CD4-positive, alpha-beta memory T cell (primary cell): Measurements from ENCODE around the gene ADAMTS15. TPM values are rescaled to one million over a fixed set of nuclear protein-coding genes. Genes with fewer than 3 reads are reported as not detected.

Experiments
- CTCF ChIA-PET: fragments of 350-600 bp; sonication (Branson Sonifier 250); formaldehyde crosslinking; loops from one replicate; lab custom pipeline; 2021; ENCODE audit warnings: inconsistent platforms; ENCODE audit not compliant: partially characterized antibody; lab: Charles Lee
- POLR2A ChIA-PET: fragments of 350-600 bp; sonication (Branson Sonifier 250); formaldehyde crosslinking; loops from one replicate; lab custom pipeline; 2021; ENCODE audit not compliant: partially characterized antibody; lab: Charles Lee
- DNase-seq, 5 donors: peaks; one replicate each; pipeline versions ENCODE4 v3.0.0 to v3.0.0-alpha.2; 2020 to 2022; ENCODE audit warnings: mixed read lengths in 1 of 5
- H3K27ac ChIP-seq: one replicate; pipeline ENCODE4 v1.7.0; 2013; ENCODE audit warnings: low read depth, low read length
- H3K27me3 ChIP-seq: 2 replicates; pipeline ENCODE4 v1.7.0; 2013; ENCODE audit warnings: mild to moderate bottlenecking, low read length, moderate library complexity; ENCODE audit not compliant: insufficient read depth
- H3K36me3 ChIP-seq: 2 replicates; pipeline ENCODE4 v1.7.0; 2013; ENCODE audit warnings: mild to moderate bottlenecking, low read length, moderate library complexity; ENCODE audit not compliant: insufficient read depth
- H3K4me1 ChIP-seq: 2 replicates; pipeline ENCODE4 v1.7.0; 2013; ENCODE audit warnings: mild to moderate bottlenecking, low read length, moderate library complexity; ENCODE audit not compliant: insufficient read depth
- H3K4me3 ChIP-seq, 2 donors: one replicate each; pipeline ENCODE4 v1.7.0; 2013; ENCODE audit warnings: low read length in 2 of 2, mild to moderate bottlenecking in 1 of 2
- H3K9me3 ChIP-seq, 2 donors: one replicate each; pipeline ENCODE4 v1.7.0; 2013; ENCODE audit warnings: low read length in 2 of 2, control low read depth in 1 of 2; ENCODE audit not compliant: control insufficient read depth in 1 of 2
- H3K27ac Mint-ChIP-seq, 7 donors: one replicate each; pipeline ENCODE4 v1.8.0; 2020 to 2021; ENCODE audit warnings: mixed read lengths in 7 of 7, mild to moderate bottlenecking in 6 of 7, inconsistent platforms in 3 of 7, moderate library complexity in 3 of 7
- H3K27me3 Mint-ChIP-seq, 2 donors: one replicate each; pipeline ENCODE4 v1.8.0; 2020 to 2021; ENCODE audit warnings: mixed read lengths in 2 of 2
- H3K36me3 Mint-ChIP-seq, 2 donors: one replicate each; pipeline ENCODE4 v1.8.0; 2020 to 2021; ENCODE audit warnings: mixed read lengths in 2 of 2, inconsistent platforms in 1 of 2, mild to moderate bottlenecking in 1 of 2
- H3K4me1 Mint-ChIP-seq, 4 donors: one replicate each; pipeline ENCODE4 v1.8.0; 2020 to 2021; ENCODE audit warnings: mixed read lengths in 4 of 4, mild to moderate bottlenecking in 1 of 4
- H3K4me3 Mint-ChIP-seq, 8 donors: one replicate each; pipeline ENCODE4 v1.8.0; 2020 to 2021; ENCODE audit warnings: mixed read lengths in 8 of 8, mild to moderate bottlenecking in 7 of 8, moderate library complexity in 6 of 8, inconsistent platforms in 3 of 8
- H3K9me3 Mint-ChIP-seq, 8 donors: one replicate each; pipeline ENCODE4 v1.8.0; 2020 to 2021; ENCODE audit warnings: mixed read lengths in 8 of 8, mild to moderate bottlenecking in 5 of 8, inconsistent platforms in 3 of 8, moderate library complexity in 1 of 8
- intact Hi-C: fragments of 100-400 bp; cut with micrococcal nuclease; formaldehyde crosslinking; loops from one replicate; pipeline ENCODE4 v1.15.1; 2023
- polyA plus RNA-seq, 2 donors: library from polyadenylated mRNA; unstranded; fragments of 300-500 nt; fragmentation: Illumina TruSeq; gene quantifications; one replicate each; pipeline ENCODE4 v1.2.3, GENCODE V29; 2021
- total RNA-seq, 2 experiments: library from RNA; stranded (reverse); gene quantifications; one replicate each; pipeline ENCODE4 v1.2.3, GENCODE V29; 2021

ADAMTS15 gene
- total and polyA plus RNA-seq, 4 experiments from 2014 or later, result not detected

- Histone ChIP-seq H3K36me3 (no peaks in the 10 kb centered on the region), H3K4me3 (no peak overlapping the region), H3K9me3 (no peaks in the 10 kb centered on the region), H3K4me1 (no peaks in the 10 kb centered on the region), H3K27me3 (peaks cover 17% of the 10 kb centered on the region), H3K27ac (no peak overlapping the region)
- Mint-ChIP-seq H3K4me3 (no peak overlapping the region), H3K9me3 (no peaks in the 10 kb centered on the region), H3K4me1 (peaks cover 2 to 17% (median 7%) of the 10 kb centered on the region in 4 donors), H3K36me3 (no peaks in the 10 kb centered on the region), H3K27ac (no peak overlapping the region), H3K27me3 (peaks cover 34 to 56% of the 10 kb centered on the region in 2 donors)
- intact Hi-C loops, result no loop called here
- DNase-seq, result no peak
- ChIA-PET POLR2A (no interaction called here), CTCF (interaction anchor here (1.1 to 2.2 kb wide), 3 partner anchors 212 to 437 kb away, joined by 3 to 6 read pairs (median 6); no protein-coding TSS in a partner anchor)
These were observed 23.3 kb upstream of the ADAMTS15 start for GRCh38 chr11:130425156-130425555.

DNA sequence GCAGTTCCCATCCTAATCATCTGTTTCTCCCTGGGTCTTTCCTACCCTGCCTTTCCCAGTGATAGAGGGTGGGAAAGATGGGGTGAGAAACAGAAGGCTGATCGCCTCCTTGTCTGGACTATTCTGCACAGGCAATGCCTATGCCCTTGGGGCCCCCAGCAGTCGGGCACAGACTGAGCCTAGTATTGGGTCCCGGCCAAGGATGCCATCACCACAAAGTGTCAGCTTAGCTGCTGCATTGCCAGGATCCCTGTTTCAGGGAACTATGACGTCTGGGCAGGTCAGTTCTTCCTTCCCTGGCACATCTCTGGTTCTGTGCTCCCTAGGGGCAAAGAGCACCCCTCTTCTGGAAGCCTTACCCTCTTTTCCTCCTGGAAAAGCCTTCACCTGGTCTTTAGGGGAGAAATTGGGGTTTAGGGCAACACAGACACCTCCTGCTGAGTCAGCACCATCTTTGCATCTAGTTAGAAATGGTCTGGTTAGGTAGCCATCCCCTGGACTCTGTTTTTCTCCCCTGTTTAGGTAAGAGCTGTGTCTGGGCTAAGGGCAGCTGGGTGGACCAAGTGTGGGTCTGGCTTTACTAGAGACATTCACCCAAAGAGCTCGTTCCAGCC lies 22.1 kb upstream of the ADAMTS15 start:
- Histone ChIP-seq H3K4me1 (no peaks in the 10 kb centered on the region), H3K27ac (no peak overlapping the region), H3K36me3 (no peaks in the 10 kb centered on the region), H3K9me3 (no peaks in the 10 kb centered on the region), H3K27me3 (peaks cover 18% of the 10 kb centered on the region), H3K4me3 (no peak overlapping the region)
- intact Hi-C loops, result no loop called here
- peaks cover 2 to 17% (median 7%) of the 10 kb centered on the region in 4 donors for H3K4me1 Mint-ChIP-seq
- H3K4me3 Mint-ChIP-seq, result peak overlapping the region in 2 of 8 donors; percentile 6 to 31
- H3K27ac Mint-ChIP-seq, result no peak overlapping the region
- ChIA-PET CTCF (interaction anchor here (1.0 kb wide), 1 partner anchor 436 kb away, joined by 3 read pairs; no protein-coding TSS in a partner anchor), POLR2A (no interaction called here)
- no peaks in the 10 kb centered on the region for H3K9me3 Mint-ChIP-seq
- peaks cover 37 to 53% of the 10 kb centered on the region in 2 donors for H3K27me3 Mint-ChIP-seq
- DNase-seq, result no peak
- H3K36me3 Mint-ChIP-seq, result no peaks in the 10 kb centered on the region

DNA sequence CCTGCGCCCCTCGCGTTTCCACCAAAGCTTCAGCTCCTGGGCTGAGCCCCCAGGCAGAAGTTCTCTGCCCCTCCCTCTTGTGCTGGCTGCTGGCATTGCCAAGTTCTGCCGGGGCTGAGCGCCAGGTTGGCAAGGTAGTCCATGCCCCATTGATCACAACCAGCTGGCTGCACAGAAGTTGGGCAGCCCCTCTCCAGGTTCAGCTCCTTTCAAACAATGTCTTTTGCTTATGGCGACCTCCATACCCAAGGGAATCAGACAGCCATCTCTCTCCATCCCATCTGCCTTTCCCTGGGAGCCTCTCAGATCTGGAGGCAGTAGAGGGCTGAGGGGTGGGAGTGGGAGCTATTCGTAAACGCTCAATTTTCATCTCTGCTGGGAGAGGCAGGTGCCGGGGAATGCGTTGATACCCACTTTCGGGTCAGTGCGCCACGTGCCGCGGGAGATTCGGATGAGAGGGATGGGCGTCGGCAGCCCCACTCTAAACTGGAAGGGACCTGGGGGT lies 21.6 kb upstream of the ADAMTS15 start:
- Mint-ChIP-seq H3K36me3 (no peaks in the 10 kb centered on the region), H3K4me1 (peaks cover 2 to 17% (median 7%) of the 10 kb centered on the region in 4 donors), H3K4me3 (peak overlapping the region in 4 of 8 donors; percentile 5 to 72 (median 30)), H3K27ac (no peak overlapping the region), H3K9me3 (no peaks in the 10 kb centered on the region), H3K27me3 (peaks cover 37 to 54% of the 10 kb centered on the region in 2 donors)
- Histone ChIP-seq H3K27me3 (peaks cover 18% of the 10 kb centered on the region), H3K27ac (no peak overlapping the region), H3K36me3 (no peaks in the 10 kb centered on the region), H3K9me3 (no peaks in the 10 kb centered on the region), H3K4me1 (no peaks in the 10 kb centered on the region), H3K4me3 (no peak overlapping the region)
- DNase-seq, result no peak
- ChIA-PET CTCF (interaction anchor here (1.0 kb wide), 1 partner anchor 436 kb away, joined by 3 read pairs; no protein-coding TSS in a partner anchor), POLR2A (no interaction called here)
- intact Hi-C loops, result no loop called here

- Histone ChIP-seq H3K27me3 (peaks cover 18% of the 10 kb centered on the region), H3K4me1 (no peaks in the 10 kb centered on the region), H3K9me3 (no peaks in the 10 kb centered on the region), H3K27ac (no peak overlapping the region), H3K4me3 (no peak overlapping the region), H3K36me3 (no peaks in the 10 kb centered on the region)
- Mint-ChIP-seq H3K9me3 (no peaks in the 10 kb centered on the region), H3K4me3 (no peak overlapping the region), H3K27me3 (peaks cover 37 to 49% of the 10 kb centered on the region in 2 donors), H3K4me1 (peaks cover 2 to 17% (median 7%) of the 10 kb centered on the region in 4 donors), H3K36me3 (no peaks in the 10 kb centered on the region), H3K27ac (no peak overlapping the region)
- POLR2A ChIA-PET, result no interaction called here
- no peak for DNase-seq
- intact Hi-C loops, result no loop called here
- CTCF ChIA-PET, result interaction anchor here (1.0 kb wide), 1 partner anchor 435 kb away, joined by 3 read pairs; no protein-coding TSS in a partner anchor
These were observed 20.7 kb upstream of the ADAMTS15 start for GRCh38 chr11:130427581-130428315.

- Histone ChIP-seq H3K27me3 (peaks cover 18% of the 10 kb centered on the region), H3K36me3 (no peaks in the 10 kb centered on the region), H3K4me1 (no peaks in the 10 kb centered on the region), H3K4me3 (no peak within 1 kb of the TSS), H3K9me3 (no peaks in the 10 kb centered on the region), H3K27ac (no peak within 1 kb of the TSS)
- peak within 1 kb of the TSS in 7 of 8 donors; percentile 1 to 83 (median 62) for H3K4me3 Mint-ChIP-seq
- peaks cover 34 to 44% of the 10 kb centered on the region in 2 donors for H3K27me3 Mint-ChIP-seq
- ChIA-PET CTCF (no interaction called here), POLR2A (no interaction called here)
- intact Hi-C loops, result no loop called here
- no peak for DNase-seq
- H3K36me3 Mint-ChIP-seq, result no peaks in the 10 kb centered on the region
- peaks cover 2 to 17% (median 7%) of the 10 kb centered on the region in 4 donors for H3K4me1 Mint-ChIP-seq
- no peaks in the 10 kb centered on the region for H3K9me3 Mint-ChIP-seq
- no peak within 1 kb of the TSS for H3K27ac Mint-ChIP-seq
These were observed 19.9 kb upstream of the ADAMTS15 start, which contains the start of gene ADAMTS8 for GRCh38 chr11:130428316-130429119. TSS of gene ADAMTS8 (minus strand) at chr11:130428609. CDS start at chr11:130428286, 323 bp downstream.

DNA sequence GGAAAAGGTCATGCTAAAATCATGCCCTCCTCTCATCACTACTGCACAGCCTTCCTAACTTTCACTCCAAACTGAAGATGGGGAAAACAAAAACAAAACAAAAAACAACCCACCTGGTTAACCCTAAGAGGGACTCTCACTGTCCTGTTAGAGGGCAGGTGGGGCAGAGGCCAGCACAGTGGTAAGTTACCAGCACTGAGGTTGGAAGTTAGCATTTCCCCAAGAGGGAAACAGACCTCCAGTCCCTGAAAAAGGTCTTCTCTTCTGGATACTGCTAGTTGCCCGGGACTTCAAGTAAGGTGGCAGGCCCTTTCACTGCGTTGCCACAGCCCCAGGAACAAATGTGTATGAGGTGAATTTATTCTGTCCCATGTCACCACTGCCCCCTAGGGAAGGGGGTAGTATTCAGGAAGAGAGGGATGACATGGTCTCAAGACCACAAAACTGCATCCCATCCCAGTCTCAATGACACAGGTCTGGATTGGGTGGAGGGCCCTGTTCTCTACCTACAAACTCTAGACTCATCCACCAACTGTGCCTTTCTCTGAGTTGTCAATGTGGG lies 19.2 kb upstream of the ADAMTS15 start:
- intact Hi-C loops, result no loop called here
- Mint-ChIP-seq H3K36me3 (no peaks in the 10 kb centered on the region), H3K4me1 (peaks cover 2 to 17% (median 7%) of the 10 kb centered on the region in 4 donors), H3K27me3 (peaks cover 33 to 42% of the 10 kb centered on the region in 2 donors), H3K9me3 (no peaks in the 10 kb centered on the region), H3K27ac (no peak overlapping the region), H3K4me3 (peak overlapping the region in 7 of 8 donors; percentile 1 to 83 (median 61))
- no peaks in the 10 kb centered on the region for H3K36me3 ChIP-seq
- no peak overlapping the region for H3K4me3 ChIP-seq
- H3K9me3 ChIP-seq, result no peaks in the 10 kb centered on the region
- DNase-seq, result no peak
- H3K27me3 ChIP-seq, result peaks cover 18% of the 10 kb centered on the region
- no peak overlapping the region for H3K27ac ChIP-seq
- CTCF ChIA-PET, result interaction anchor here (4.7 kb wide), 1 partner anchor 13 kb away, joined by 36 read pairs; no protein-coding TSS in a partner anchor
- H3K4me1 ChIP-seq, result no peaks in the 10 kb centered on the region
- POLR2A ChIA-PET, result no interaction called here
